ENCODE results near the gene RHBDF1. TPM values are rescaled to one million over a fixed set of nuclear protein-coding genes. Genes with fewer than 3 reads are reported as not detected.

The RHBDF1 gene
- total and polyA plus RNA-seq, 2 donors from 2014 or later, result 12.0 to 33.1 TPM

- H3K4me1 ChIP-seq (ENCODE audit: control insufficient read depth in 2 of 3, insufficient read depth in 2 of 3, low read depth in 1 of 3, low read length in 3 of 3), result peaks cover 3 to 40% (median 5%) of the 10 kb centered on the region in 3 donors
- FAIRE-seq (no peak), DNase-seq (no peak)
- H3K27me3 ChIP-seq (ENCODE audit: control insufficient read depth, insufficient read depth, low read length), result no peaks in the 10 kb centered on the region
- H3K36me3 ChIP-seq (ENCODE audit: control insufficient read depth in 2 of 3, insufficient read depth in 3 of 3, low read length in 3 of 3), result no peaks in the 10 kb centered on the region
- H3K9me3 ChIP-seq (ENCODE audit: control insufficient read depth in 2 of 3, insufficient read depth in 1 of 3, low read length in 3 of 3), result no peaks in the 10 kb centered on the region
- H3K4me3 ChIP-seq (ENCODE audit: low read length in 3 of 3), result no peak overlapping the region
- intact Hi-C loops (cut with DNase I), result no loop called here
- no peak overlapping the region for H3K9ac ChIP-seq (ENCODE audit: low read length in 3 of 3)
- no peak for TF ChIP-seq CTCF (IDR thresholded peaks at IDR 0.05; ENCODE audit: borderline replicate concordance, extremely low read depth, insufficient read depth)
- no peak overlapping the region for H3K27ac ChIP-seq (ENCODE audit: low read depth in 2 of 2, low read length in 2 of 2)
Measured at GRCh38 chr16:74051-74746, 1.8 kb upstream of the RHBDF1 start.

- Histone ChIP-seq H3K36me3 (ENCODE audit: control insufficient read depth in 2 of 3, insufficient read depth in 3 of 3, low read length in 3 of 3) (no peaks in the 10 kb centered on the region), H3K9me3 (ENCODE audit: control insufficient read depth in 2 of 3, insufficient read depth in 1 of 3, low read length in 3 of 3) (no peaks in the 10 kb centered on the region), H3K4me3 (ENCODE audit: low read length in 3 of 3) (peak overlapping the region; percentile 20 to 70 (median 56)), H3K27ac (ENCODE audit: low read depth in 2 of 2, low read length in 2 of 2) (peak overlapping the region; percentile 57 to 59), H3K27me3 (ENCODE audit: control insufficient read depth, insufficient read depth, low read length) (no peaks in the 10 kb centered on the region), H3K9ac (ENCODE audit: low read length in 3 of 3) (peak overlapping the region in 2 of 3 donors; percentile 49 to 69), H3K4me1 (ENCODE audit: control insufficient read depth in 2 of 3, insufficient read depth in 2 of 3, low read depth in 1 of 3, low read length in 3 of 3) (peaks cover 0 to 31% (median 3%) of the 10 kb centered on the region in 3 donors)
- TF ChIP-seq CTCF (IDR thresholded peaks at IDR 0.05; ENCODE audit: borderline replicate concordance, extremely low read depth, insufficient read depth), result no peak
- peak; percentile 70 to 90 (median 86) for DNase-seq
- intact Hi-C loops (cut with DNase I), result no loop called here
- no peak for FAIRE-seq
Measured at GRCh38 chr16:71540-72401, 660 bp downstream of the RHBDF1 start.

GRCh38 chr16:71210-71539, 1.3 kb downstream of the RHBDF1 start:
- H3K36me3 ChIP-seq (ENCODE audit: control insufficient read depth in 2 of 3, insufficient read depth in 3 of 3, low read length in 3 of 3), result no peaks in the 10 kb centered on the region
- no peaks in the 10 kb centered on the region for H3K9me3 ChIP-seq (ENCODE audit: control insufficient read depth in 2 of 3, insufficient read depth in 1 of 3, low read length in 3 of 3)
- H3K27me3 ChIP-seq (ENCODE audit: control insufficient read depth, insufficient read depth, low read length), result no peaks in the 10 kb centered on the region
- FAIRE-seq, result no peak
- no peak for DNase-seq
- peak overlapping the region in 1 of 3 donors; percentile 56 for H3K4me3 ChIP-seq (ENCODE audit: low read length in 3 of 3)
- H3K4me1 ChIP-seq (ENCODE audit: control insufficient read depth in 2 of 3, insufficient read depth in 2 of 3, low read depth in 1 of 3, low read length in 3 of 3), result peaks cover 0 to 28% (median 3%) of the 10 kb centered on the region in 3 donors
- TF ChIP-seq CTCF (IDR thresholded peaks at IDR 0.05; ENCODE audit: borderline replicate concordance, extremely low read depth, insufficient read depth), result no peak
- peak overlapping the region in 1 of 3 donors; percentile 69 for H3K9ac ChIP-seq (ENCODE audit: low read length in 3 of 3)
- intact Hi-C loops (cut with DNase I), result no loop called here
- H3K27ac ChIP-seq (ENCODE audit: low read depth in 2 of 2, low read length in 2 of 2), result peak overlapping the region in 1 of 2 donors; percentile 57

Measured in kidney (tissue), 14 donors.